H54 (cell line): ENCODE data around the gene RNF32.
"Not testable (repeated sequence)": the region's sequence is repeated elsewhere in the genome, so short reads cannot be mapped to it uniquely, and the experiment has no call there.

Experiments
- DNase-seq: peaks from one replicate; pipeline ENCODE4 v3.0.0; 2011; ENCODE audit warnings: low spot score, mixed read lengths; ENCODE audit not compliant: insufficient read length
- FAIRE-seq: peaks from 3 replicates; lab custom pipeline; 2011; peaks lifted over from hg19 to GRCh38; lab: Jason Lieb, UNC
- POLR2A ChIP-seq: IDR thresholded peaks from 2 replicates; pipeline ENCODE4 v1.6.1; 2011; ENCODE audit warnings: low read depth, mild to moderate bottlenecking, low read length

The RNF32 gene

GRCh38 chr7:156692849-156693248 lies 52.3 kb downstream of the RNF32 start:
- no peak for TF ChIP-seq POLR2A
- DNase-seq (no peak), FAIRE-seq (no peak)

GRCh38 chr7:156693627-156694026 lies 53.1 kb downstream of the RNF32 start:
- TF ChIP-seq POLR2A: no peak
- FAIRE-seq (no peak), DNase-seq (no peak)

GRCh38 chr7:156697283-156697682 lies 56.7 kb downstream of the RNF32 start:
- FAIRE-seq, DNase-seq: not testable (repeated sequence)

- FAIRE-seq, DNase-seq: not testable (repeated sequence)
Measured at GRCh38 chr7:156698512-156698911, 57.9 kb downstream of the RNF32 start.

- FAIRE-seq: not testable (repeated sequence)
Measured at GRCh38 chr7:156701787-156702186, 61.2 kb downstream of the RNF32 start.

GRCh38 chr7:156702399-156702798 lies 61.8 kb downstream of the RNF32 start:
- FAIRE-seq (no peak), DNase-seq (no peak)
- TF ChIP-seq POLR2A: no peak

More at GRCh38 chr7:156701787-156702186, 61.2 kb downstream of the RNF32 start:
- not testable (repeated sequence) for DNase-seq

- TF ChIP-seq POLR2A: no peak
- no peak for DNase-seq
- no peak for FAIRE-seq
Measured at GRCh38 chr7:156703209-156703608, 62.6 kb downstream of the RNF32 start.

GRCh38 chr7:156703773-156704482 lies 63.4 kb downstream of the RNF32 start:
- no peak for TF ChIP-seq POLR2A
- no peak for FAIRE-seq
- DNase-seq: no peak

GRCh38 chr7:156722043-156722826 lies 81.7 kb downstream of the RNF32 start:
- no peak for TF ChIP-seq POLR2A
- FAIRE-seq (no peak), DNase-seq (no peak)

GRCh38 chr7:156725073-156725472 lies 84.5 kb downstream of the RNF32 start:
- peak; percentile 20 for FAIRE-seq
- DNase-seq: no peak
- TF ChIP-seq POLR2A: no peak

GRCh38 chr7:156725936-156726335 lies 85.4 kb downstream of the RNF32 start:
- DNase-seq: no peak
- FAIRE-seq: no peak
- no peak for TF ChIP-seq POLR2A
